HL-60 (cell line): ENCODE data around the gene ALKBH8.

Experiments
- CTCF ChIP-seq: IDR thresholded peaks from one replicate; pipeline ENCODE4 v1.5.1; 2011; ENCODE audit warnings: low read length, control low read depth, inconsistent platforms; ENCODE audit not compliant: insufficient read depth
- GABPA ChIP-seq: IDR thresholded peaks from 2 replicates; pipeline ENCODE4 v1.6.1; 2012; ENCODE audit warnings: low read depth
- POLR2AphosphoS5 ChIP-seq: IDR thresholded peaks from 2 replicates; pipeline ENCODE4 v1.6.1; 2012; ENCODE audit warnings: low read depth

GRCh38 chr11:107457558-107458271 lies 107.8 kb downstream of the ALKBH8 start, which contains the start of gene CWF19L2:
- TF ChIP-seq CTCF (no peak), GABPA (no peak), POLR2AphosphoS5 (peak; percentile 70)
